Measurements from ENCODE around the gene SP7.
"Not testable (repeated sequence)": the region's sequence is repeated elsewhere in the genome, so short reads cannot be mapped to it uniquely, and the experiment has no call there.

The SP7 gene

DNA sequence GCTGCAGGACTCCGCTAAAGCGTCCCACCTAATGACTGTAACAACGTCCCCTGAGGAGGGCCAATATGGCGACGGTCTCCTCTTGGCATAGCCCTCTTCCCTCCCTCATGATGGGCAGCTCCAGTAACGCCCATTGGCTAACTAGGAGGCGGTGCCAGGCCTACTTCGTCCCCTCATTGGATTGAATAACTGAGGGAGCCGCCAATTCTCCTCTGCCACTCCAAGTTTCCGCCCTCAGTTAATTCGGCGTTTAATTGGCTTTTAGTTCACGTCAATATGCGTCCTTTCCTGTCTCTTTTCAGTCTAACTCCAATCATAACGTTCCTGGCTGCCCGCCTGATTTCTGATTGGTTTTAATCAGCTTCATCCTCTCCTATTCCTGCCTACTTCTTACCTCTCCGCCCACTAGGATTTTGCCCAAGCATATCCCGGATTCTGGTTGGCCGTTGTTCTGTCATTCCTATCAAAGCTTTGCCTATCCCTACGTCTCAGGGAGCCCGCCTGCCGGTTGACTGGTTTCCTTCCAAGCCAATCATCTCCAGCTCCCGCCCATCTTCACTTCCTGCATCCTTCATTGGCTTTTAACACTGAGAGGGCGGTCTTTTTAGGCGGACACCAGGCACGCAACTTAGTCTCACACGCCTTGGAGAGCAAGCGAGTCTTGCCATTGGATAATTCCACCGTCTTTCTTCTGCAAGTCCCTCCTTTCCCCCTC, 43.4 kb upstream of the SP7 start:
- TF ChIP-seq, protein P1, sequence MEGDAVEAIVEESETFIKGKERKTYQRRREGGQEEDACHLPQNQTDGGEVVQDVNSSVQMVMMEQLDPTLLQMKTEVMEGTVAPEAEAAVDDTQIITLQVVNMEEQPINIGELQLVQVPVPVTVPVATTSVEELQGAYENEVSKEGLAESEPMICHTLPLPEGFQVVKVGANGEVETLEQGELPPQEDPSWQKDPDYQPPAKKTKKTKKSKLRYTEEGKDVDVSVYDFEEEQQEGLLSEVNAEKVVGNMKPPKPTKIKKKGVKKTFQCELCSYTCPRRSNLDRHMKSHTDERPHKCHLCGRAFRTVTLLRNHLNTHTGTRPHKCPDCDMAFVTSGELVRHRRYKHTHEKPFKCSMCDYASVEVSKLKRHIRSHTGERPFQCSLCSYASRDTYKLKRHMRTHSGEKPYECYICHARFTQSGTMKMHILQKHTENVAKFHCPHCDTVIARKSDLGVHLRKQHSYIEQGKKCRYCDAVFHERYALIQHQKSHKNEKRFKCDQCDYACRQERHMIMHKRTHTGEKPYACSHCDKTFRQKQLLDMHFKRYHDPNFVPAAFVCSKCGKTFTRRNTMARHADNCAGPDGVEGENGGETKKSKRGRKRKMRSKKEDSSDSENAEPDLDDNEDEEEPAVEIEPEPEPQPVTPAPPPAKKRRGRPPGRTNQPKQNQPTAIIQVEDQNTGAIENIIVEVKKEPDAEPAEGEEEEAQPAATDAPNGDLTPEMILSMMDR (IDR thresholded peaks at IDR 0.05; ENCODE audit: extremely low read depth, insufficient read depth, missing control alignments), result no peak
- in situ Hi-C loops (cut with MboI; ENCODE audit: low pct_unique_long_range_greater_than_20kb, low sequenced_read_pairs, unreplicated experiment), result no loop called here

GRCh38 chr12:53378724-53379388, 42.7 kb upstream of the SP7 start:
- in situ Hi-C loops (cut with MboI; ENCODE audit: low pct_unique_long_range_greater_than_20kb, low sequenced_read_pairs, unreplicated experiment), result no loop called here
- no peak for DNase-seq (ENCODE audit: low spot score)
- TF ChIP-seq, protein P1 (IDR thresholded peaks at IDR 0.05; ENCODE audit: extremely low read depth, insufficient read depth, missing control alignments), result no peak

More for the DNA sequence above, 43.4 kb upstream of the SP7 start:
- peak; percentile 90 for DNase-seq (ENCODE audit: low spot score)

GRCh38 chr12:53378222-53378621, 42.1 kb upstream of the SP7 start:
- DNase-seq (ENCODE audit: low spot score), result no peak
- TF ChIP-seq, protein P1 (IDR thresholded peaks at IDR 0.05; ENCODE audit: extremely low read depth, insufficient read depth, missing control alignments), result no peak
- in situ Hi-C loops (cut with MboI; ENCODE audit: low pct_unique_long_range_greater_than_20kb, low sequenced_read_pairs, unreplicated experiment), result no loop called here

DNA sequence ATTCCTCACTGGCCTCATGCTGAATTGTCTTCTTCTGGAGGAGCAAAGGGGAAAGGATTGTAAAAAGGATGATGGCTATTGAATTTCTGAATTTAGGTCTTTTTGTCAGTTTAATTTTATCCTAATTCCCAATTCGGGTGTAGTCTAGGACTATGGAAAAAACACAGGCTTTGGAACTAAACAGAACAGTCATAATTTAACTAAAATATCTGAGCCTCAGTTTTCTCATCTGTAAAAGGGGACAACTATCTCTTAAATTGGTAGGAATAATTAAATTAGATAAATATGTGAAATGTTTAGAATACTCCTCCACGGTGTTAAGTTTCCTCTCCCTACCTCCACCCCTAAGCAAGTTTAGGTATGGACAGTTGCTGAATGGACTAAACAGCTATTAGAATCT, 40.6 kb upstream of the SP7 start:
- in situ Hi-C loops (cut with MboI; ENCODE audit: low pct_unique_long_range_greater_than_20kb, low sequenced_read_pairs, unreplicated experiment), result no loop called here
- TF ChIP-seq, protein P1 (IDR thresholded peaks at IDR 0.05; ENCODE audit: extremely low read depth, insufficient read depth, missing control alignments), result no peak
- no peak for DNase-seq (ENCODE audit: low spot score)

- DNase-seq (ENCODE audit: low spot score); in situ Hi-C loops (cut with MboI; ENCODE audit: low pct_unique_long_range_greater_than_20kb, low sequenced_read_pairs, unreplicated experiment): not testable (repeated sequence)
These were observed 38.1 kb upstream of the SP7 start for GRCh38 chr12:53374277-53374676.

GRCh38 chr12:53373554-53374133, 37.5 kb upstream of the SP7 start:
- in situ Hi-C loops (cut with MboI; ENCODE audit: low pct_unique_long_range_greater_than_20kb, low sequenced_read_pairs, unreplicated experiment); DNase-seq (ENCODE audit: low spot score): not testable (repeated sequence)

DNA sequence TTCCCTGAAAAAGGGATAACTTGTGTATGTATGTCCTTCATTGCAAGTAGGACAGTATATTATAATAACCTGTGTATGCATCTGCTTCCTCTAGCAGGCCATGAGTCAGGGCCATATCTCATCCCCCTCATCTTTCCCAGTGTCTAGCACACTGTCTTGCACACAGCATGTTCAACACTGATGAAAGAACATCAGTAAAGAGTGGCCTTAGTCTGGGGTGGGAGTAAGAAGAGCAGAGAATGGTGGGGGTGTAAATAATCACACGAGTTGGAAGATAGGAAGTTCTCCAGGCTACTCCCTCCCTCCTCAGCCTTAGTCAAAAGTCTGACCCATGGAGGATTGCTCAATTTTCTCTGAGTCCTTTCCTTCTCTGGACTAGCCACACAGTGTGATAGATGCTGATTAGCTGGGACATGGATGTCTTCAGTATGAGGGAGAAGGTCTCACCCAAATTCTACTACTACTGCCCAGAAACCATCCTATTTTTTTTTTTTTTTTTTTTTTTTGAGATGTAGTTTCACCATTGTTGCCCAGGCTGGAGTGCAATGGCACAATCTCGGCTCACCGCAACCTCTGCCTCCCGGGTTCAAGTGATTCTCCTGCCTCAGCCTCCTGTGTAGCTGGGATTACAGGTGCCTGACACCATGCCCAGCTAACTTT, 29.2 kb upstream of the SP7 start:
- in situ Hi-C loops (cut with MboI; ENCODE audit: low pct_unique_long_range_greater_than_20kb, low sequenced_read_pairs, unreplicated experiment), result no loop called here
- TF ChIP-seq, protein P1 (IDR thresholded peaks at IDR 0.05; ENCODE audit: extremely low read depth, insufficient read depth, missing control alignments), result no peak
- no peak for DNase-seq (ENCODE audit: low spot score)

GRCh38 chr12:53361638-53362037, 25.5 kb upstream of the SP7 start:
- DNase-seq (ENCODE audit: low spot score); in situ Hi-C loops (cut with MboI; ENCODE audit: low pct_unique_long_range_greater_than_20kb, low sequenced_read_pairs, unreplicated experiment): not testable (repeated sequence)
